Measurements from ENCODE around the gene GUSB.

GRCh38 chr7:65946904-65947303 lies 35.1 kb downstream of the GUSB start:
- TF ChIP-seq CHD7 (IDR thresholded peaks at IDR 0.05; ENCODE audit: insufficient replicate concordance, low read length) (no peak), CTCF (IDR thresholded peaks at IDR 0.05; ENCODE audit: control extremely low read depth in 1 of 3, insufficient read depth in 1 of 3, low read depth in 1 of 3, low read length in 3 of 3) (no peak), ZNF274 (IDR thresholded peaks at IDR 0.05; ENCODE audit: borderline replicate concordance, extremely low read depth, low read length) (no peak), GTF2F1 (IDR thresholded peaks at IDR 0.05; ENCODE audit: borderline replicate concordance, low read depth, low read length) (no peak), JUND (IDR thresholded peaks at IDR 0.05; ENCODE audit: low read length) (no peak), MAX (IDR thresholded peaks at IDR 0.05) (no peak), SIX5 (IDR thresholded peaks at IDR 0.05; ENCODE audit: low read depth, low read length) (no peak), ATF2 (IDR thresholded peaks at IDR 0.05; ENCODE audit: low read length) (no peak)

All from H1 (cell line).